ENCODE results near the gene SMARCA4. TPM values are rescaled to one million over a fixed set of nuclear protein-coding genes. Genes with fewer than 3 reads are reported as not detected.

SMARCA4 gene
- 100 to 1,000 TPM; 107 to 114 TPM for total RNA-seq

DNA sequence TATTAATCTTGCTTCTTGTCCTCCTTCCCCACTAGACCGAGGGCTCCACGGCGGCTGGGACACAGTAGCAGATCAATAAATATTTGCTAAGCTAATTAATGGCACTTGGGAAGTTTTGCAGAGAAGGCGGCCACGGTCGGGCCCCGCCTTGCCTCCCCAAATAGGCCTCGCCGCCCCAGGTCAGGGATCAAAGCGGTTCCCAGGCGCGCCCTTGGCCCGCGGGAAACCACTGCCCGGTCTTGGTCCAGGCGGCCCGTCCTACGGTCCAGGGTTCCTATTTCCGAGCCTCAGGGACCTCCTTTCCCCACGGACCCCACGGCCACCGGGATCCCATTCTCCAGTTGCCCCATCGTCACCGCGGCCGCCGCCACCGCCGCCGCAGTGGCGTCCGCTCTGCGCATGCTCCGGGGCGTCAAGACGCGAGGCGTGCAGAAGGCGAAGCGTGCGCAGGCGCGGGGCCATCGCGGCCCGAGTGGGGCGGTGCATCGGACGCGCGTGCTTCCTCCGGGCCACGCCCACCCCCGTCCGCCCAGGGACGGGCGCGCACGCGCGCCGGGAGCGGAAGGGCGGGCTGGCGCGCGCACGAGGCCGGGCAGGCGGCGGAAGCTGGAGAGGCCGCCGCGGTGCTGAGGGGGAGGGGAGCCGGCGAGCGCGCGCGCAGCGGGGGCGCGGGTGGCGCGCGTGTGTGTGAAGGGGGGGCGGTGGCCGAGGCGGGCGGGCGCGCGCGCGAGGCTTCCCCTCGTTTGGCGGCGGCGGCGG, at the start of gene SMARCA4:
TSS of gene SMARCA4 (plus strand) at position 717 of the 759 bp plus-strand sequence. CDS start 23,122 bp downstream, outside the sequence.
- CTCF ChIA-PET: interaction anchor here (0.8 to 4.5 kb wide), 6 partner anchors 9 to 96 kb away, joined by 3 to 18 read pairs (median 8); no protein-coding TSS in a partner anchor
- Mint-ChIP-seq H3K4me1 (peaks cover 43% of the 10 kb centered on the region), H3K27ac (peak within 1 kb of the TSS; percentile 87), H3K27me3 (no peaks in the 10 kb centered on the region), H3K4me3 (peak within 1 kb of the TSS; percentile 87), H3K36me3 (peaks cover 2% of the 10 kb centered on the region), H3K9me3 (ENCODE audit: low read depth) (no peaks in the 10 kb centered on the region)
- peak; percentile 84 for ATAC-seq
- DNase-seq: peak; percentile 98

DNA sequence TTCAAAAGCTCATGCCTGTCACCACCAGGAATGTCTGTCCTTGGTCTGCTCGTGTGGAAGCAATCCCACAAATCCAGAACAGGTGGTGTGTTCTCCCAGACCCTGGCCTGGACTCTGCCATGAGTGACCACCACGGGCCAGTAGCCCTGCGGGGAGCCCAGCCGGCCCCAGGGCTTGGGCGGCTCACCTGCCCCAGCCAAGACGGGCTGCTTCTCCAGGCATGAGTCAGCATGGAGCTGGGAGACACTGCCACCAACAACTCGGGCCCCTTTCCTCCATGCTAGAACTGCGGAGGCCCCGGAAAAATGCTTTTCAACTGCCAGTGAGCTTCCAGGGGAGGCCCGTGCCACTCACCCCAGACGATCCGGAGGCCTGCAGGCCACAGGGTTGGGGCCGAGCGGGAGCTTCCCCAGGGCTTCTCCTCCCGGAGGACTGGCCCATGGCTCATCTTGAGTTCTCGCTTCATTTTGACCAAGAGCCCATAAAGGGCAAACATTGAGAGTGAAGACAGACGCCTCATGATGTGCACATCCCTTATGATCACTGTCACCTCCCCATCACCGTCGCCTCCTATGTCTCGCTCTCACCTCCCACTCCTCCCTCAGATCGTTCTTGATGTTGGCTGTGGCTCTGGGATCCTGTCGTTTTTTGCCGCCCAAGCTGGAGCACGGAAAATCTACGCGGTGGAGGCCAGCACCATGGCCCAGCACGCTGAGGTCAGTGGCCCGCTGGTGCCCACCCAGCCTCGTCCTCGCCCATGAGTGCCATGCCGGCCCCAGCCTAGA, 49.1 kb upstream of the SMARCA4 start:
- CTCF ChIA-PET: interaction anchor here (0.7 kb wide), 1 partner anchor 123 kb away, joined by 3 read pairs; no protein-coding TSS in a partner anchor

DNA sequence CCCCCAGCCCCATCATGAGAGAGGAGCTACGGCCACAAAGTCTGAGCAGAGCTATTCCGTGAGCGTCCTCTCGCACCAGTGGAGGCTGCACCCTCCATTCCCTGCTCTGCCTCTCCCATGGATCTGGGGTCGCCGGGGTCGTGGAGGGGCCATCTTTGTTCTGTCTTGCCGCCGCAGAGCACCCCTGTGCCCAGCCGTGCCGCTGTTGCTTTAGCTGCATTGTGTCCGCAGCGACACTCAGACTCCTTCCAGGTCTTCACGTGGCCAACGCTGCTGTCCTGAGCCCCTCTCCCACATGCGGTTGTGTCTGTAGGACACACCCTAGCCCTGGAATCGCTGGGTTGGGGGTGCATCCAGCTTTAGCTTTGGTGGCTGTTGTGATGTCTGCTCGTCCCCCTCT, 48.2 kb upstream of the SMARCA4 start:
- no peak overlapping the region for H3K27ac Mint-ChIP-seq
- no peak overlapping the region for H3K4me3 Mint-ChIP-seq
- ATAC-seq (no peak), DNase-seq (no peak)
- no peaks in the 10 kb centered on the region for H3K9me3 Mint-ChIP-seq (ENCODE audit: low read depth)
- peaks cover 2% of the 10 kb centered on the region for H3K36me3 Mint-ChIP-seq
- no peaks in the 10 kb centered on the region for H3K27me3 Mint-ChIP-seq
- CTCF ChIA-PET: no interaction called here
- H3K4me1 Mint-ChIP-seq: no peaks in the 10 kb centered on the region

More for the DNA sequence above, 49.1 kb upstream of the SMARCA4 start:
- Mint-ChIP-seq H3K9me3 (ENCODE audit: low read depth) (no peaks in the 10 kb centered on the region), H3K36me3 (peaks cover 2% of the 10 kb centered on the region), H3K4me3 (no peak overlapping the region), H3K4me1 (no peaks in the 10 kb centered on the region), H3K27me3 (no peaks in the 10 kb centered on the region), H3K27ac (no peak overlapping the region)
- ATAC-seq: no peak
- DNase-seq: no peak

DNA sequence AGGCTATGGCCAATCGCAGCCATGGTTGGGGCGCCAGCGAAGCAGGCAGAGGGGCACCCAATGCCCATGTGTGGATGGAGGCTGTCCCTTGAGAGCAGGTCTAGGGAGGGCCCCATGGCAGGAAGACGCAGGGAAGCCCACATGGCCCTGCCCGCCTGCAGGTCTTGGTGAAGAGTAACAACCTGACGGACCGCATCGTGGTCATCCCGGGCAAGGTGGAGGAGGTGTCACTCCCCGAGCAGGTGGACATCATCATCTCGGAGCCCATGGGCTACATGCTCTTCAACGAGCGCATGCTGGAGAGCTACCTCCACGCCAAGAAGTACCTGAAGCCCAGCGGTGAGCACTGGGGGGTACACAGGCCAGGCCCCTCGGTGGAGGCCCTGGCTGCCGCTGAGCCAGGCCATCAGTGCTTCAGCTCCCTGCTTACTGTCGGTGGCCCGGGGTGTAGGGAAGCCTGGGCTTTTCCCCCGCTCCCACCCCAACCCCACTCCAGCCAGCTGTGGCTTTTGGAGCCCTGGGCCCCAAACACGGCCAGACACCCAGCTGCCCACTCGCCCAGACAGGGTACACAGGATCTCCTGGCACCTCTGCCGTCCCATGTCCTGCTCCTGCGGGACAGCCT, 47.0 kb upstream of the SMARCA4 start:
- H3K27ac Mint-ChIP-seq: no peak overlapping the region
- no peaks in the 10 kb centered on the region for H3K27me3 Mint-ChIP-seq
- ATAC-seq (no peak), DNase-seq (no peak)
- no peaks in the 10 kb centered on the region for H3K9me3 Mint-ChIP-seq (ENCODE audit: low read depth)
- peaks cover 2% of the 10 kb centered on the region for H3K36me3 Mint-ChIP-seq
- CTCF ChIA-PET: interaction anchor here (0.9 kb wide), 1 partner anchor 26 kb away, joined by 3 read pairs; no protein-coding TSS in a partner anchor
- no peak overlapping the region for H3K4me3 Mint-ChIP-seq
- no peaks in the 10 kb centered on the region for H3K4me1 Mint-ChIP-seq

DNA sequence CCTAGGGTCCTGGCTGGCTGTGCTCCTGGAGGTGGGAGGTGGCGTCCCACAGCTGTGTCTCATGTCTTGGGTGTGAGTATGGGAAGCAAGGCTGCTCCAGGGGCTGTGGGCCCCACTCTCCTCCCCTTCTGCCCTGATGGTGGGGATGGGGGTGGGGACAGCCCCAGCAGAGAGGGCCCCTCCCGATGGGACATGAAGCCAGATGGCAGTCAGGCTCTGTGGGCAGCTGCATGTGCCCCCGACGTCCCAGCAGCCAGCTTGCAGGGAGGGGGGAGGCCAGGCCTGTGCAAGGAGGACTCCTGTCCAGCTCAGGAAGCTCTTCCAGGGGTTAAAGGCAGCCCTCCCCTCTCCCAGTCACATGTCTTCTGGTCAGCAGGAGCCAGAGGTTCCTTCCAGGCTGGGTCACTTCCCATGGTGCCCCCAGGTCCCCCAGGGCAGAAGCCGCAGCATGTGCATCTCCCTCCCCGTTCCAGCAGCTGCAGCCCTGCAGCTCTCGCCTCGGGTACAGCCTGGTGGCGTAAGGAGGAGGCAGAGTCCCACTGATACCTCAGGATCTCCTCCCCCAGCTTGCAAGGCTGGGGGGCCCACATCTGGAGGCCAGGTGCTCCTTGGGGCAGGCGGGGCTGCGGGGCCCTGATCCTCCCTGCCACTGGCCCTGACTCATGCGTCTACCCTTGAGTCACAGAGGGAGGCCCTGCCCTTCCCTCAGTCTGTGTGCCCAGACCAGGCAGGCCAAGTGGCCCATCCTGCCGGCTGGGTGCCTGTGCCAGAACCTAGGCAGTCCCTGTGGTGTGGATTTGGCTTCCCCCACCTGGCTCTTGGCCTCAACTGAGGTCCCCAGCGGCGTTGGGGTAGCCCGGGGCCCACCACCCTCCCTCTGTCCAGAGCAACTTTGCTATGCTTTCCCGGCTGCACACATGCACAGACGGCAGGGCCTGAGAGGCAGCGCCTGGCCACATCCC, 45.4 kb upstream of the SMARCA4 start:
- no peaks in the 10 kb centered on the region for H3K4me1 Mint-ChIP-seq
- peaks cover 2% of the 10 kb centered on the region for H3K36me3 Mint-ChIP-seq
- DNase-seq (no peak), ATAC-seq (no peak)
- no peak overlapping the region for H3K27ac Mint-ChIP-seq
- H3K4me3 Mint-ChIP-seq: no peak overlapping the region
- CTCF ChIA-PET: no interaction called here
- no peaks in the 10 kb centered on the region for H3K27me3 Mint-ChIP-seq
- no peaks in the 10 kb centered on the region for H3K9me3 Mint-ChIP-seq (ENCODE audit: low read depth)

DNA sequence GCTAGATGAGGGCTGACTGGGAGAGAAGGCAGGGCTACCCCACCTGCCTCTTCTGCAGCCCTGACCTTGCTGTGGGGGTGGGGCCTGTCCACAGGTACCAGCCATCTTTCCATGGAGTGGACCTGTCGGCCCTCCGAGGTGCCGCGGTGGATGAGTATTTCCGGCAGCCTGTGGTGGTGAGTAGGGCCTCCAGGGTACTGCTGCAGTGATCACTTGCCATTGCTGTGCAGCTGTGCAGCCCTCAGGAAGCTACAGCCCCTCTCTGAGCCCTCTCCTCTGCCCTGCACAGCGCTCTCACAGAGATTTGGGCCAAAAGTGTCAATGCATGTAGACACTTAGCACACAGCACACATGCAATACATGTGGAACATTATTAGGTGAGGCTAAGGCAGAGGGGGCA, 44.2 kb upstream of the SMARCA4 start:
- CTCF ChIA-PET: no interaction called here
- ATAC-seq (no peak), DNase-seq (no peak)
- no peak overlapping the region for H3K27ac Mint-ChIP-seq
- H3K36me3 Mint-ChIP-seq: peaks cover 2% of the 10 kb centered on the region
- H3K4me1 Mint-ChIP-seq: no peaks in the 10 kb centered on the region
- no peaks in the 10 kb centered on the region for H3K27me3 Mint-ChIP-seq
- no peak overlapping the region for H3K4me3 Mint-ChIP-seq
- no peaks in the 10 kb centered on the region for H3K9me3 Mint-ChIP-seq (ENCODE audit: low read depth)

DNA sequence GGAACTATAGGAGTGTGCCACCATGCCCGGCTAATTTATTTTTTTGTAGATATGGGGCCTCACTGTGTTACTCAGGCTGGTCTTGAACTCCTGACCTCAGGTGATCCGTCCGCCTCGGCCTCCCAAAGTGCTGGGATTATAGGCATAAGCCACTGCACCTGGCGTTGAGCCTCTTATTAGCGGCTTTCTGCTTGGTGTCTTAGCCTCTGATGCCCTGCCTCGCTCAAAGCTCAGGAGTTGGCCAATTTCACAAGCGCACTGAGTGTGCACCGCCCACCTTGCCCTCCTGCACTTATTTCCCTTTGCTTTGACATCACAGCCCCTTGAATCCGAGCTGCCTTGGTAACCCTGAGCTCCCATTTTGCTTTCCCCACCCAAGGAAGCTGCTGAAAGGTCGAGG, 42.5 kb upstream of the SMARCA4 start:
- H3K27me3 Mint-ChIP-seq: no peaks in the 10 kb centered on the region
- no peaks in the 10 kb centered on the region for H3K9me3 Mint-ChIP-seq (ENCODE audit: low read depth)
- CTCF ChIA-PET: interaction anchor here (1.5 kb wide), 1 partner anchor 18 kb away, joined by 3 read pairs; no protein-coding TSS in a partner anchor
- H3K27ac Mint-ChIP-seq: no peak overlapping the region
- no peak for ATAC-seq
- no peaks in the 10 kb centered on the region for H3K4me1 Mint-ChIP-seq
- H3K36me3 Mint-ChIP-seq: no peaks in the 10 kb centered on the region
- no peak for DNase-seq
- no peak overlapping the region for H3K4me3 Mint-ChIP-seq

DNA sequence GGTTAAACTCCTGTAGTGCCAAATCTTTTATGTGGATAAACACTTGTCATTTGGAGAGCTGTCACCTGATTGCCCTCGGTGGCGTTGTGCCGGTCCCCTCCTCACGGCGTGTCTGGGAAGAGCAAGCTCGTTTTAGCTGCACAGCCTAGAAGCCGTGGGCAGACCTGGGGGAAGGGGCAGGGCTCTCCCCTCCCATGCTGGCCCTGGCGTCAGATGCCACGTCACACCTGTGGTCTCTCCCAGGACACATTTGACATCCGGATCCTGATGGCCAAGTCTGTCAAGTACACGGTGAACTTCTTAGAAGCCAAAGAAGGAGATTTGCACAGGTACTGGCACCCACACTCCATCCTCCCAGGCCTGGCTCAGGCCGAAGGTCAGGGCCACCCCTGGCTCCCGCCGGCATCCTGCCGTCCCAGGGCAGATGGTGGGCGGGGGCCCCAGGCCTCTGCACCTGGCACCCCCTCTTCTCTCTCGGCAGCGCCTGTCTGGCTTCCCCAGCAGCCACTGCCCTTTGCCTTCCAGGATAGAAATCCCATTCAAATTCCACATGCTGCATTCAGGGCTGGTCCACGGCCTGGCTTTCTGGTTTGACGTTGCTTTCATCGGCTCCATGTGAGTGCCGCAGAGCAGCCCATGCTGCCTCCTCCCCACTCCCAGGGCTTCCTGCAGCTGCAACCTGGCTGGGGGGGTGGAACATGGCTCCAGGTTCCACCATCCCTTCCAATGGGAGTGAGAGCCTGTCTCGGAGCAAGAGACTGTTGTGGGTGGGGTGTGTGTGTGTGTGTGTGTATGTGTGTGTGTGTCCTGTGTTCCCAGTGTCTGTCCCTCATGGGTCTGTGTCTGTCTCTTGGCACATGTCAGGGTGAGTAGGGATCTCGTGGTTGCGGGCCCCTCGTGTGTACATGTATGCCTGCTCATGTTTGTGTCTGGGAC, 41.2 kb upstream of the SMARCA4 start:
- CTCF ChIA-PET: interaction anchor here (1.5 kb wide), 1 partner anchor 17 kb away, joined by 3 read pairs; no protein-coding TSS in a partner anchor
- Mint-ChIP-seq H3K36me3 (no peaks in the 10 kb centered on the region), H3K4me1 (no peaks in the 10 kb centered on the region), H3K27ac (no peak overlapping the region), H3K4me3 (no peak overlapping the region), H3K27me3 (no peaks in the 10 kb centered on the region), H3K9me3 (ENCODE audit: low read depth) (no peaks in the 10 kb centered on the region)
- no peak for ATAC-seq
- DNase-seq: no peak

DNA sequence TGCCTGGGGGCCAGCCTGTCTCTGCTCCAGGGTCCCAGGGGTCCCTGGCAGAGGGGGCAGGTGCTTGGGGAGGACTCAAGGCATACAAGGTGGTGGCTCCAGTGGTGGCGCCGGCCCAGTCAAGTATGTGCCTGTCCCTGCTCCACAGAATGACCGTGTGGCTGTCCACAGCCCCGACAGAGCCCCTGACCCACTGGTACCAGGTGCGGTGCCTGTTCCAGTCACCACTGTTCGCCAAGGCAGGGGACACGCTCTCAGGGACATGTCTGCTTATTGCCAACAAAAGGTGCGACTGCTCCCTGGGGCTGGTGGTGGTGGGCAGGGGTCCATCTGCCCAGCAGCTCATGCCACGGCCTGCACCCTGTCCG, 40.6 kb upstream of the SMARCA4 start:
- CTCF ChIA-PET: no interaction called here
- no peak overlapping the region for H3K4me3 Mint-ChIP-seq
- no peak for DNase-seq
- H3K27me3 Mint-ChIP-seq: no peaks in the 10 kb centered on the region
- no peaks in the 10 kb centered on the region for H3K4me1 Mint-ChIP-seq
- H3K9me3 Mint-ChIP-seq (ENCODE audit: low read depth): no peaks in the 10 kb centered on the region
- H3K27ac Mint-ChIP-seq: no peak overlapping the region
- H3K36me3 Mint-ChIP-seq: no peaks in the 10 kb centered on the region
- ATAC-seq: no peak

DNA sequence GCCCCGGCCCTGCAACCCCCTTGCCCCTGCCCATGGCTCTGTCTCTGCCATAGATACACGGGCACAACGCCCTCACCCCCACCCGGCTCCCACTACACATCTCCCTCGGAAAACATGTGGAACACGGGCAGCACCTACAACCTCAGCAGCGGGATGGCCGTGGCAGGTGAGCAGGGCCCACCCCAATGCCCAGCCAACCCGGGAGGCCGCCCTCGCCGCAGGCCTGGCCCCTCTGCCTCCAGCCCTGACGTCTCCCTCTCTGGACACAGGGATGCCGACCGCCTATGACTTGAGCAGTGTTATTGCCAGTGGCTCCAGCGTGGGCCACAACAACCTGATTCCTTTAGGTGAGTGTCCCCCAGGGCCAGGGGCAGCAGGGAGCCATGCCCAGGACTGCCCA, 40.0 kb upstream of the SMARCA4 start:
- DNase-seq: no peak
- no peak overlapping the region for H3K4me3 Mint-ChIP-seq
- no peaks in the 10 kb centered on the region for H3K36me3 Mint-ChIP-seq
- ATAC-seq: no peak
- H3K27me3 Mint-ChIP-seq: no peaks in the 10 kb centered on the region
- H3K4me1 Mint-ChIP-seq: no peaks in the 10 kb centered on the region
- H3K9me3 Mint-ChIP-seq (ENCODE audit: low read depth): no peaks in the 10 kb centered on the region
- no peak overlapping the region for H3K27ac Mint-ChIP-seq
- CTCF ChIA-PET: no interaction called here

DNA sequence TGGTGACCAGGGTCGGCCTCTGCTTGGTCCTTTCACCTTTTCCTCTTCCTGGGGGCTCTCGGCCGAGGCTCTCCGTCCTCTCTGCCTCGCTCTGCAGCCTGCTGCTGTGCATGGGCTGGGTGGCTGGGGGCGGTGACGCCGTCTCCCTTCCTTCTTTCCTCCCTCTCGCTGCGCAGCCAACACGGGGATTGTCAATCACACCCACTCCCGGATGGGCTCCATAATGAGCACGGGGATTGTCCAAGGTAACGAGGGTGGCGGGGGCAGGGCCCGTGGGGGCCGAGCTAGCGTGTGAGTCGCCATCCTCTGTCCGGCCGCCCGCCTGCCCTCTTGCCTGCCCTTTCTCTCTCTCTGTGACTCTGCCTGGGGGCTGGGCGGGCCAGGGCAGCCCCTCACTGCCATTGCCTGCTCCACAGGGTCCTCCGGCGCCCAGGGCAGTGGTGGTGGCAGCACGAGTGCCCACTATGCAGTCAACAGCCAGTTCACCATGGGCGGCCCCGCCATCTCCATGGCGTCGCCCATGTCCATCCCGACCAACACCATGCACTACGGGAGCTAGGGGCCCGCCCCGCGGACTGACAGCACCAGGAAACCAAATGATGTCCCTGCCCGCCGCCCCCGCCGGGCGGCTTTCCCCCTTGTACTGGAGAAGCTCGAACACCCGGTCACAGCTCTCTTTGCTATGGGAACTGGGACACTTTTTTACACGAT, 39.5 kb upstream of the SMARCA4 start:
- Mint-ChIP-seq H3K9me3 (ENCODE audit: low read depth) (no peaks in the 10 kb centered on the region), H3K4me1 (no peaks in the 10 kb centered on the region), H3K27ac (no peak overlapping the region), H3K36me3 (no peaks in the 10 kb centered on the region), H3K27me3 (no peaks in the 10 kb centered on the region), H3K4me3 (no peak overlapping the region)
- no peak for DNase-seq
- CTCF ChIA-PET: no interaction called here
- ATAC-seq: no peak

All from activated CD8-positive, alpha-beta memory T cell treated with anti-CD3 and anti-CD28 coated beads, Interleukin-2, amount 10 ng/mL, durations not matched to agents 7 days and 5 days (primary cell).